ENCODE data around the gene PAK5. TPM values are rescaled to one million over a fixed set of nuclear protein-coding genes. Genes with fewer than 3 reads are reported as not detected.

PAK5 gene
- total RNA-seq, 2 donors from 2014 or later: 0.12 TPM; not detected in 1

GRCh38 chr20:9514461-9515213 is 324.2 kb downstream of the PAK5 start, which contains the start of gene LAMP5:
LAMP5 (plus strand) TSS chr20:9514590; CDS start chr20:9514853, 263 bp downstream.
- no peak within 1 kb of the TSS for H3K27ac ChIP-seq
- peaks cover 0 to 31% of the 10 kb centered on the region in 2 donors for H3K4me1 ChIP-seq
- H3K27me3 ChIP-seq: peaks cover 13 to 14% of the 10 kb centered on the region in 2 donors
- no peaks in the 10 kb centered on the region for H3K9me3 ChIP-seq
- TF ChIP-seq CTCF (IDR thresholded peaks at IDR 0.05): no peak
- no peak for DNase-seq (ENCODE audit: low spot score)
- no peaks in the 10 kb centered on the region for H3K36me3 ChIP-seq
- H3K4me3 ChIP-seq: peak within 1 kb of the TSS; percentile 6 to 31

GRCh38 chr20:9514072-9514460 is 324.8 kb downstream of the PAK5 start:
- H3K27me3 ChIP-seq: peaks cover 13 to 14% of the 10 kb centered on the region in 2 donors
- no peak overlapping the region for H3K4me3 ChIP-seq
- H3K36me3 ChIP-seq: no peaks in the 10 kb centered on the region
- H3K9me3 ChIP-seq: no peaks in the 10 kb centered on the region
- TF ChIP-seq CTCF (IDR thresholded peaks at IDR 0.05): no peak
- peaks cover 0 to 31% of the 10 kb centered on the region in 2 donors for H3K4me1 ChIP-seq
- no peak for DNase-seq (ENCODE audit: low spot score)
- no peak overlapping the region for H3K27ac ChIP-seq

GRCh38 chr20:9510911-9511310 is 328.0 kb downstream of the PAK5 start:
- Histone ChIP-seq H3K4me3 (no peak overlapping the region), H3K4me1 (peaks cover 0 to 38% of the 10 kb centered on the region in 2 donors), H3K36me3 (no peaks in the 10 kb centered on the region), H3K9me3 (no peaks in the 10 kb centered on the region), H3K27ac (no peak overlapping the region), H3K27me3 (peaks cover 13% of the 10 kb centered on the region in 2 donors)
- no peak for DNase-seq (ENCODE audit: low spot score)
- no peak for TF ChIP-seq CTCF (IDR thresholded peaks at IDR 0.05)

- Histone ChIP-seq H3K36me3 (no peaks in the 10 kb centered on the region), H3K27ac (no peak overlapping the region), H3K9me3 (no peaks in the 10 kb centered on the region), H3K4me3 (no peak overlapping the region), H3K27me3 (peaks cover 3 to 9% of the 10 kb centered on the region in 2 donors), H3K4me1 (peaks cover 0 to 22% of the 10 kb centered on the region in 2 donors)
- TF ChIP-seq CTCF (IDR thresholded peaks at IDR 0.05): no peak
- no peak for DNase-seq (ENCODE audit: low spot score)
These were observed 329.6 kb downstream of the PAK5 start for GRCh38 chr20:9509246-9509645.

GRCh38 chr20:9508696-9509178 is 330.1 kb downstream of the PAK5 start:
- no peak overlapping the region for H3K4me3 ChIP-seq
- TF ChIP-seq CTCF (IDR thresholded peaks at IDR 0.05): no peak
- peaks cover 3 to 5% of the 10 kb centered on the region in 2 donors for H3K27me3 ChIP-seq
- no peaks in the 10 kb centered on the region for H3K36me3 ChIP-seq
- DNase-seq (ENCODE audit: low spot score): no peak
- peaks cover 0 to 17% of the 10 kb centered on the region in 2 donors for H3K4me1 ChIP-seq
- no peaks in the 10 kb centered on the region for H3K9me3 ChIP-seq
- H3K27ac ChIP-seq: no peak overlapping the region

Measured in right atrium auricular region (tissue), 2 donors.